Activated CD8-positive, alpha-beta memory T cell treated with anti-CD3 and anti-CD28 coated beads for 36 hours (primary cell): ENCODE results near the gene PTPRN2. TPM values are rescaled to one million over a fixed set of nuclear protein-coding genes. Genes with fewer than 3 reads are reported as not detected.

Source experiments
- CTCF ChIA-PET: fragments of 350-600 bp; sonication (Branson Sonifier 250); formaldehyde crosslinking; loops from one replicate; lab custom pipeline; 2021; ENCODE audit warnings: antibody characterized with exemption; lab: Charles Lee
- POLR2A ChIA-PET: fragments of 350-600 bp; sonication (Branson Sonifier 250); formaldehyde crosslinking; loops from one replicate; lab custom pipeline; 2021; ENCODE audit warnings: antibody characterized with exemption; lab: Charles Lee
- total RNA-seq, 2 experiments: library from RNA; stranded (reverse); gene quantifications; one replicate each; pipeline ENCODE4 v1.2.3, GENCODE V29; 2021

PTPRN2 gene
- total RNA-seq, 2 experiments from 2014 or later = 0.36 to 0.44 TPM

DNA sequence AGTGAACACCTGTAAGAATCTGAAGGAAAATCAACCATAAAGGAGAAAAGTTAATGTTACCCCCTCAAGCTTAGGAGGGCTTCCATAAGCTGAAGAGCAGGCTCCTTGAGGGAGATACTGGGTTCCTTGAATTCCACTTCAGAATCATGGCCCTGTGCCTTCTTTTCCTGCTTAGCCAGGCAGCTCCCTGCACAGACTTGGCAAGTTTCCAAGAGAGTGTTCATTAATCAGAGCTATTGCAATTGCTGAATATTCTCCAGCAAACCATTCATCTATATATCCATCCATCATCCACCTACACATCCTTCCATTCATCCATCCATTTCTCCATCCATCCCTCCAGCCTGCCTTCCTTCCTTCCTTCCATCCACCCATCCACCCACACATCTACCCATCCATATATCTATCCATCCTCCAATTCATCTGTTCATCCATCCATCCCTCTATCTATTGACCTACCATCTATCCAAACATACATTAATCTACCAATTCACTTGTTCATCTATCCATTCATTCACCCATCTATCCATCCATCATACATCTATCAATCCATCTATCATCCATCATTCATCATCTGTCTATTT, 574.4 kb downstream of the PTPRN2 start:
- ChIA-PET CTCF (no interaction called here), POLR2A (no interaction called here)

- ChIA-PET POLR2A (no interaction called here), CTCF (no interaction called here)
Measured at GRCh38 chr7:158011941-158012340, 575.7 kb downstream of the PTPRN2 start.

DNA sequence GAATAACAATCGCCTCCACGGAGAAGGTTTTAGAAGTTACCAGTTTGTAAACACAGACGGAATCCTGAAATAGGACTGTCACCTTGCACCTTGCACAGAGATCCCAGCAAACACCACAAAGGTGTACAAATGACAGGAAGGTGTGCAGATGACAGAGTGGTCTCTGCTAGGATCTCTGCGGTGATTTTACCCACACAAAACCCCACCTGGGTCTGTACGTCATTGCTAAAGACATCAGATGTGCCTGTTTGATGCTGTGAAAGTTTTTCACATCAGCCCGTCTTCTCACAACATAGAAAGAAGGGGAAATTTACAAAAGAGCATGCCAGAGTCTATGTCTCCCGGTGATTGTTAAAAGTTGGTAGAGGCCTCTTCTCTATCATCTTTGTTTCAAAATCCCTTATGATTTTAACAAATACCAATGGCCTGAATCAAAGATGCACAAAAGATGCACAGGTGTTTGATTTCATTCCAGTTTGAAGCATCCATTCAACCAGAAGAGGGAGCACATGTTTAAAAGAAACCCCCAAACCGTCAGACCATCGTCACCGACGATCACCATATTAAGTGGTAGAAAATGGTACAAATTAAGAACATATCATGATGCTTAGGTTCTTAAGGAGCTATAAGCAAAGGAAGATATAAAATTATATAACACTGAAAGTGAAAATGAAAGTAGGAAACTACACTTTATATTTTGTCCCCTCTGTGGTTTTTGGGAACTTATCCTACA, 576.5 kb downstream of the PTPRN2 start:
- CTCF ChIA-PET = no interaction called here
- POLR2A ChIA-PET = no interaction called here

DNA sequence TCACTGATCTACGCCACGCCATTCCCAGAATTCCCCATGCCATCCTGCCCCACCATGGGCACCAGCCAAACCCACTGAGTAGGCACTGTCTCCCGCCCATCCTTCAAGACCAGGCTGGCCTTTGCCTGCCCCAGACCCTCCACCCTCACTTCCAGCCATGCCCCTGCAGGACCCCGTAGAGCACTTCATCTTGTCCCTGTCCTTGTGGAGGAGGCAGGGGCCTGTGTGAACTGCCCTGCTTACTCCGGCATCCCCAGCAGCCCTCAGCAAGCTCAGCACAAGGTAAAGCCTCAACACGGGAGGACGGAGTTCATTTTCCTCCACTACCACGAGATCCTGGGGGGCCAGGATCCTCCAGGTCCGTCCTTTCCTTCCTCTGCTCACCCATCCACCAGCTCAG, 577.7 kb downstream of the PTPRN2 start:
- ChIA-PET CTCF (no interaction called here), POLR2A (no interaction called here)

- ChIA-PET POLR2A (no interaction called here), CTCF (no interaction called here)
Measured at GRCh38 chr7:158008267-158008666, 579.4 kb downstream of the PTPRN2 start.

DNA sequence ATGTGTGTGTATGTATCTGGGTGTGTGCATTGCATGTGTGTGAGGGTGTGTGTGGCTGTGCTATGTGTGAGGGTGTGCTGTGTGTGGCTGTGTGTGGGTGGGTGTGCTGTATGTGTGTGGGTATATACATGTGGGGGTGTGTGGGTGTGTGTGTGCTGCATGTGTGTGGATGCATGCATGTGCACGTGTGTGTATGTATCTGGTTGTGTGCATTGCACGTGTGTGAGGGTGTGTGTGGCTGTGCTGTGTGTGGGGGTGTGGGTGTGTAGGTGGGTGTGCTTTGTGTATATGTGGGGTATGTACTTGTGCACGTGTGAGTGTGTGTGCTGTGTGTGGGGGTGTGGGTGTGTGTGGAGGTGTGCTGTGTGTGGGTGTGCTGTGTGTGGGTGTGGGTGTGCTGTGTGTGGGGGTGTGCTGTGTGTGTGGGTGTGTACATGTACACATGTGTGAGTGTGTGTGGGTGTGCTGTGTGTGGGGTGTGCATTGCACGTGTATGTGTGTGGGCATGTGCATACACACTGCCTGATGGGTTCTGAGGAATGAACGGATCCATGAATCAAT, 579.8 kb downstream of the PTPRN2 start:
- POLR2A ChIA-PET = no interaction called here

GRCh38 chr7:158006841-158007696, 580.6 kb downstream of the PTPRN2 start:
- POLR2A ChIA-PET = no interaction called here
- CTCF ChIA-PET = no interaction called here

More for the DNA sequence above, 579.8 kb downstream of the PTPRN2 start:
- CTCF ChIA-PET = no interaction called here

- CTCF ChIA-PET = no interaction called here
- POLR2A ChIA-PET = no interaction called here
Measured at GRCh38 chr7:158005531-158005930, 582.1 kb downstream of the PTPRN2 start.

- ChIA-PET POLR2A (no interaction called here), CTCF (no interaction called here)
Measured at GRCh38 chr7:158004123-158004490, 583.5 kb downstream of the PTPRN2 start.

DNA sequence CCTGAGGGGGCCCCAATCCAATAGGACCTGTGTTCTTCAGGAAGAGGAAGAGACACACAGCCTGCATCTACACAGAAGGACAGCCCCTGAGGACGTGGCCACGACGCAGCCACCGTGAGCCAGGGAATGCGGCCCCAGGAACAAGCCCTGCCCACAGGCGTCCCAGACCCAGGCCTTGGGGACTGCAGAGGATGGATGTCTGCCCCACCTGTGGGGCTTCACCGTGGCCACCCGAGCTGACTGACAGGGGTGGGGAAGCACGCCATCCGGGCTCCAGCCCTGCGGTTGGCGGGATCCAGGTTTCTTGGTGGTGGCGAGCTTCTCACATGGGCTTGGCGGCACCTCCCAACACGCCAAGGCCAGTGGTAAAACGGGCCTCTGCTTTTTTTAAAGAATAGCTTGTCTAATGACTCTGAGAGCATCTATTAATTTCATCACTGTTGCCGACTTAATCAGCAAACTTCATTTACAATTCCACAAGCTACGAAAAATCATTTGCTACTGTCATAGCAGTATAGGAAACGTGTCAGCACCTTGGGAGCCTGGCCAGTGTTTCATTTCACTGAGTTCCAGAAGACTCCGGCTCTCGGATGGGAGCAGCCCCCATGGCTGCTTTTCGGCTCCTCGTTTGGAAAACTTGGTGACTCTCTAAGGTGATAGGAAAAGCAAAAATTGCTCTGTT, 584.0 kb downstream of the PTPRN2 start:
- POLR2A ChIA-PET = no interaction called here
- CTCF ChIA-PET = no interaction called here

DNA sequence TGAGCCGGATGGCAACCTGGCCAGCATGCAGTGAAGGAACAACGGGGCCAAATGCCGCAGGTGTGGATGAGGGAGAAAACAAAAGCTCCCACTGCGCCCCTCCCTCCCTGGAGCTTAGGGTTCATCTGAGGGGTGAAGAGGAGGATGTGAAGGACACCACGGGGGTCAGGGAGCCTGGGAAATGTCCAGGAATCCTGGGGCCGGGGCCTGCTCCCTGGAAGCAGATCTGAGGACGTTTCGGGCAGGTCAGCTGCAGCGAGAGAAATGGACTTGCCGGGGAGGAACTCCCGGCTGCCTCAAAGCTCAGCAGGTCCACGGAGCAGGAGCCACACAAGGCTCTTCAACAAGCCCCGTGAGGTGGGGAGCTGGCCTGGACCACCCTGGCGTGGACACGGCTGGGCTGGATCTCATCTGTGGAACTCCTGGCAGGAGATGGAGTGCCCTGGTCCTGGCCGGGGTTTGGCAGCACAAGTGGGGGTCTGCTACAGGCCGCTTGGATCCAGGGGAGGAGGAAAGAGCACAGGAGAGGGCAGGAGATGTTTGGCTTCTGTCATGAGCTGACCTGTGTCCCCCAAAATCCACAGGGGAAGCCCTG, 585.0 kb downstream of the PTPRN2 start:
- ChIA-PET POLR2A (no interaction called here), CTCF (no interaction called here)

DNA sequence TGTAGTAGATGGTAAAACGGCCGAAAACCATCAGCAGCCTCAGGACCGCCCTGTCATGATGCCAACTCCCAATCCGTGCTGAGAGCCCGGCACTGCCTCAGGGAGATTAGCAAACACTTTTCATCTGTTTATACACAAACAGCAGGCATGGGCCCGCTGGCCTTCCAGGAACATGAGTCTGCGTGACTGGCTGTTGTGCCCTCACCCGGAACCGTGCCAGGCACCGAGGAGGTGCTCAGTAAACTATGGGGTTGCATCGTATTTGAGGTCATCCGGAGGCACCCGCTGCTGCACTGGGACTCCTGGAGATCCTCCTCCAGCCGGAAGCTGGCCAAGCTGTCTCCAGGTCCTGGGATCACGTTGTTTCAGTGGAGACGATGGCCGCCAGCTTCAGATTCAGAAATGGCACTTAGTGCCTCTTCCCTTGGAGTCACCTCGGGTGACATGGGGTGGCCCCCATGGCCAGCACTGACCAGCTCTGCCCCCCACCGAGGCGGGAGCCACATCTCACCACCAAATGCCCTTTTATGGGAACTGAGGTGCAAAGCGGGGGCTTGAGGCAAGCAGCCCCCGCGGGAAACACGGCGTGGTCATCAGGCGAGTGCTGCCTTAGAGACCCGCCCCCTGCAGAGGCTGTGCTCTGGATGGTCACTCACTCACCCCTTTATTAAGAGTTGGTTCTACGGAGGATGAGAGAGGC, 585.9 kb downstream of the PTPRN2 start:
- POLR2A ChIA-PET = no interaction called here
- CTCF ChIA-PET = no interaction called here

- CTCF ChIA-PET = no interaction called here
- POLR2A ChIA-PET = no interaction called here
Measured at GRCh38 chr7:158001003-158001402, 586.6 kb downstream of the PTPRN2 start.

GRCh38 chr7:158000160-158000559, 587.5 kb downstream of the PTPRN2 start:
- CTCF ChIA-PET = no interaction called here
- POLR2A ChIA-PET = no interaction called here

DNA sequence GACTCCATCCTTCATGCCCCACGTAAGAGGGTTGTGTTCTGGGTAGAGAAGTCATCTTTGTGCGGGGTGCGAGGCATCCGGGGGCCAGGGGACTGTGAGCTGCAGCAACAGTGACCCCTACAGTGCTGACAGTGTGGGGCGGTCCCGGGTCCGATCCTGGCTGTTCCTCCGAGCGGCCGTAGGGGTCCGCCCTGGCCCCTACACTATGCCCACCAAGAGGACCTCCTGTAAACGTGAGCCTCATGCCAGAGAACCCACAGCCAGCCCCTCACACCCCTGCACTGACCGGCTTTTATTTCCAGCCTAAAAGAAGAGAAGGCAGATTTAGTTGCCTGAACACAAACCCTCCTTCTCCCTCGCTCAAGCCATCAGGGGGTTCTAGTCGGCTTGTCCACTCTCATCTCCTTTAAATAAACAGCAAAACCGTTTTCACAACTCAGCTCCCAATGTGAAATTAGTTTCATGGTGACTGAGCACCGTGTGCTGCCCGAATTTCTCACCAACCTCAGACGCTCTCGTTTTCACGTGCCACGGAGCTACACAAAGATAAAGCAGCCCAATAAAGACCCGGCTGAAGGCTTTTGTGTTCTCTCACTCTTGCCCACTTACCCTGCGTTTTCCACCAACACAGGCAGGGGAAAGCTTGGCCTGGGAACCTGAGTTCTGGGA, 588.6 kb downstream of the PTPRN2 start:
- POLR2A ChIA-PET = no interaction called here
- CTCF ChIA-PET = no interaction called here

GRCh38 chr7:157997471-157997870, 590.2 kb downstream of the PTPRN2 start:
- POLR2A ChIA-PET = no interaction called here
- CTCF ChIA-PET = no interaction called here

- POLR2A ChIA-PET = no interaction called here
- CTCF ChIA-PET = no interaction called here
Measured at GRCh38 chr7:157997080-157997440, 590.6 kb downstream of the PTPRN2 start.

GRCh38 chr7:157996359-157997079, 591.1 kb downstream of the PTPRN2 start:
- POLR2A ChIA-PET = no interaction called here
- CTCF ChIA-PET = no interaction called here
